Parathyroid adenoma (tissue), 2 donors: ENCODE data around the gene MPV17.
"Not testable (repeated sequence)": the region's sequence is repeated elsewhere in the genome, so short reads cannot be mapped to it uniquely, and the experiment has no call there.

Source experiments
- H2AFZ ChIP-seq: fragments of 300-600 bp; sonication (generic); one replicate; pipeline ENCODE4 v1.7.0; 2017; ENCODE audit warnings: antibody characterized with exemption, mild to moderate bottlenecking
- H3K27ac ChIP-seq: fragments of 300-600 bp; sonication (generic); one replicate; pipeline ENCODE4 v1.7.0; 2017
- H3K27me3 ChIP-seq: fragments of 300-600 bp; sonication (generic); one replicate; pipeline ENCODE4 v1.7.0; 2017; ENCODE audit warnings: low read length; ENCODE audit not compliant: control insufficient read depth, insufficient read depth
- H3K36me3 ChIP-seq: fragments of 300-600 bp; sonication (generic); one replicate; pipeline ENCODE4 v1.7.0; 2017; ENCODE audit warnings: low read length; ENCODE audit not compliant: control insufficient read depth, insufficient read depth
- H3K4me1 ChIP-seq: fragments of 300-600 bp; sonication (generic); one replicate; pipeline ENCODE4 v1.7.0; 2017; ENCODE audit warnings: control low read depth
- H3K4me2 ChIP-seq: fragments of 300-600 bp; sonication (generic); one replicate; pipeline ENCODE4 v1.7.0; 2017; ENCODE audit warnings: low read length
- H3K4me3 ChIP-seq: fragments of 300-600 bp; sonication (generic); one replicate; pipeline ENCODE4 v1.7.0; 2017; ENCODE audit warnings: low read depth, low read length
- H3K79me2 ChIP-seq: fragments of 300-600 bp; sonication (generic); one replicate; pipeline ENCODE4 v1.7.0; 2017; ENCODE audit warnings: control low read depth
- H3K9ac ChIP-seq: fragments of 300-600 bp; sonication (generic); one replicate; pipeline ENCODE4 v1.7.0; 2017; ENCODE audit warnings: mild to moderate bottlenecking
- H3K9me3 ChIP-seq: fragments of 300-600 bp; sonication (generic); one replicate; pipeline ENCODE4 v1.7.0; 2017; ENCODE audit warnings: low read length; ENCODE audit not compliant: control insufficient read depth
- CTCF ChIP-seq: fragments of 300-600 bp; sonication (generic); IDR thresholded peaks from one replicate; pipeline ENCODE4 v1.7.0; 2017; ENCODE audit warnings: antibody characterized with exemption, mild to moderate bottlenecking
- donor health status: primary hyperparathyroidism.

MPV17 gene

GRCh38 chr2:27354597-27354927 is 31.7 kb upstream of the MPV17 start:
- Histone ChIP-seq H3K4me3 (no peak overlapping the region), H3K9ac (no peak overlapping the region), H3K4me2 (no peak overlapping the region), H3K27ac (no peak overlapping the region), H3K4me1 (peaks cover 13% of the 10 kb centered on the region), H3K27me3 (no peaks in the 10 kb centered on the region), H3K36me3 (no peaks in the 10 kb centered on the region), H3K79me2 (peaks cover 44% of the 10 kb centered on the region), H3K9me3 (no peaks in the 10 kb centered on the region), H2AFZ (no peak overlapping the region)
- TF ChIP-seq CTCF = no peak

- H3K4me3 ChIP-seq = no peak overlapping the region
Observed at GRCh38 chr2:27353762-27354596, 31.1 kb upstream of the MPV17 start.

GRCh38 chr2:27353386-27353761 is 30.5 kb upstream of the MPV17 start:
- not testable (repeated sequence) for H3K27me3 ChIP-seq, H3K4me3 ChIP-seq, H3K36me3 ChIP-seq, H3K9me3 ChIP-seq, H3K4me2 ChIP-seq, H3K27ac ChIP-seq, H3K9ac ChIP-seq, H2AFZ ChIP-seq
- Histone ChIP-seq H3K79me2 (peaks cover 50% of the 10 kb centered on the region), H3K4me1 (peaks cover 13% of the 10 kb centered on the region)

More at GRCh38 chr2:27353762-27354596, 31.1 kb upstream of the MPV17 start:
- H2AFZ ChIP-seq = no peak overlapping the region
- H3K79me2 ChIP-seq = peaks cover 47% of the 10 kb centered on the region
- peaks cover 13% of the 10 kb centered on the region for H3K4me1 ChIP-seq
- H3K27me3 ChIP-seq = no peaks in the 10 kb centered on the region
- no peaks in the 10 kb centered on the region for H3K36me3 ChIP-seq
- no peak overlapping the region for H3K27ac ChIP-seq
- no peak for TF ChIP-seq CTCF
- no peak overlapping the region for H3K4me2 ChIP-seq
- H3K9ac ChIP-seq = no peak overlapping the region
- H3K9me3 ChIP-seq = no peaks in the 10 kb centered on the region

GRCh38 chr2:27351802-27352598 is 29.1 kb upstream of the MPV17 start:
- Histone ChIP-seq H3K36me3 (no peaks in the 10 kb centered on the region), H3K27ac (no peak overlapping the region), H2AFZ (no peak overlapping the region), H3K4me1 (peaks cover 13% of the 10 kb centered on the region), H3K4me2 (peak overlapping the region; percentile 45), H3K4me3 (no peak overlapping the region), H3K9ac (no peak overlapping the region), H3K9me3 (no peaks in the 10 kb centered on the region), H3K79me2 (peaks cover 64% of the 10 kb centered on the region), H3K27me3 (no peaks in the 10 kb centered on the region)
- no peak for TF ChIP-seq CTCF

- Histone ChIP-seq H3K36me3 (no peaks in the 10 kb centered on the region), H3K4me1 (peaks cover 4% of the 10 kb centered on the region), H3K27me3 (no peaks in the 10 kb centered on the region), H3K27ac (no peak overlapping the region), H2AFZ (no peak overlapping the region), H3K9ac (no peak overlapping the region), H3K4me3 (no peak overlapping the region), H3K79me2 (peaks cover 66% of the 10 kb centered on the region), H3K4me2 (no peak overlapping the region), H3K9me3 (no peaks in the 10 kb centered on the region)
- no peak for TF ChIP-seq CTCF
Observed at GRCh38 chr2:27350106-27350693, 27.3 kb upstream of the MPV17 start.
